Coronary artery (tissue), 2 donors: Measurements from ENCODE around the gene NIT2.

Experiments
- DNase-seq: peaks from one replicate; pipeline ENCODE4 v3.0.0-alpha.2; 2017; ENCODE audit warnings: low spot score
- H3K27ac ChIP-seq, 2 donors: fragments of 200-600 bp; sonication (generic); one replicate each; pipeline ENCODE4 v1.5.1; 2016 to 2019
- H3K4me3 ChIP-seq: fragments of 200-600 bp; sonication (generic); 2 replicates; pipeline ENCODE4 v1.5.1; 2016; ENCODE audit warnings: mild to moderate bottlenecking, moderate library complexity
- CTCF ChIP-seq: fragments of 200-600 bp; sonication (generic); IDR thresholded peaks from one replicate; pipeline ENCODE4 v1.5.1; 2019; ENCODE audit warnings: antibody characterized with exemption

The NIT2 gene

GRCh38 chr3:100395679-100396431 is 61.3 kb downstream of the NIT2 start:
- DNase-seq: no peak
- Histone ChIP-seq H3K27ac (no peak overlapping the region), H3K4me3 (no peak overlapping the region)
- TF ChIP-seq CTCF: no peak

- H3K4me3 ChIP-seq: no peak overlapping the region
- DNase-seq: no peak
- TF ChIP-seq CTCF: no peak
- no peak overlapping the region for H3K27ac ChIP-seq
Measured at GRCh38 chr3:100396967-100397366, 62.4 kb downstream of the NIT2 start.

- no peak for DNase-seq
- Histone ChIP-seq H3K4me3 (peak overlapping the region; percentile 95), H3K27ac (no peak overlapping the region)
- TF ChIP-seq CTCF: no peak
Measured at GRCh38 chr3:100399341-100400071, 64.9 kb downstream of the NIT2 start.

- Histone ChIP-seq H3K27ac (peak overlapping the region; percentile 93), H3K4me3 (peak overlapping the region; percentile 95)
- no peak for DNase-seq
- TF ChIP-seq CTCF: no peak
Measured at GRCh38 chr3:100400419-100400779, 65.8 kb downstream of the NIT2 start.

- no peak for TF ChIP-seq CTCF
- Histone ChIP-seq H3K4me3 (peak within 1 kb of the TSS; percentile 95), H3K27ac (peak within 1 kb of the TSS; percentile 93)
- peak; percentile 97 for DNase-seq
Measured at GRCh38 chr3:100400780-100401673, 66.5 kb downstream of the NIT2 start, which contains the start of the genes LNP1 and TOMM70. Gene LNP1, plus strand, starts transcription at chr3:100401539. Its CDS starts 28,191 bp downstream, at chr3:100429730. Gene TOMM70, minus strand, starts transcription at chr3:100401089. Its CDS starts 140 bp downstream, at chr3:100400949.

- no peak for TF ChIP-seq CTCF
- DNase-seq: peak; percentile 76
- H3K27ac ChIP-seq: peak overlapping the region; percentile 93
- H3K4me3 ChIP-seq: peak overlapping the region; percentile 95
Measured at GRCh38 chr3:100401674-100402041, 67.1 kb downstream of the NIT2 start.
